NT2/D1 (cell line): ENCODE results near the gene GPR83.

Source experiments
- SUZ12 ChIP-seq: IDR thresholded peaks from 2 replicates; pipeline ENCODE4 v1.6.1; 2011; ENCODE audit not compliant: insufficient read length, insufficient read depth; ENCODE audit errors: extremely low read depth
- YY1 ChIP-seq: IDR thresholded peaks from 2 replicates; pipeline ENCODE4 v1.6.1; 2011; ENCODE audit not compliant: insufficient read length, insufficient read depth
- ZNF274 ChIP-seq: IDR thresholded peaks from 2 replicates; pipeline ENCODE4 v1.6.1; 2011; ENCODE audit warnings: mild to moderate bottlenecking, low read depth, low read length

DNA sequence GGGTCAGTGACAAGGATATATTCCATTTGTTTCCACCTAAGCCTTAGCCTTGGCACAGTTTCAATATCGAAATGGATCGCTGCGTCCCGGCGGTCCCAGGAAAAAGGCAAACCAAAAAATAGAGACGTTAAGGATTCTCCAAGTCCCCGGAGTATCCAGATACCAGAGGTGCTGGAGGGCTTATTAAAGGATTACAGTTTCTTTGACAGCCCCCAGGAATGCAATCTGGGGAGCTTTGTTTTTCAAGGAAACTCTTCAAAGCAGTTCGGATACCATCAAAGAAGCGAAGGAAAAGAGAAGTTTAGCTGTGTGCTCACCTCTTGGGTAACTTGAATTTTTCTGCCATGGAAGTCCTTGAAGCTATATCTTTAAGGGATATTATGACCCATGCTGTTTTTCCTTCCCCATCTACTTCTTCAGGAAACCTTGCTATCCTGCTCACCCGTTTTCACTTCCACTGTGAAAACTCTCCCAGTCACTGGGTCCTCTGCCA, 600 bp upstream of the GPR83 start:
- TF ChIP-seq SUZ12 = no peak
- TF ChIP-seq YY1 = no peak
- no peak for TF ChIP-seq ZNF274
